ENCODE results near the gene CDH4. TPM values are rescaled to one million over a fixed set of nuclear protein-coding genes. Genes with fewer than 3 reads are reported as not detected.

CDH4 gene
- total RNA-seq, 1 donor = 0.18 TPM

- TF ChIP-seq CTCF (IDR thresholded peaks at IDR 0.05; ENCODE audit: insufficient read depth, low read length) = no peak
- H3K4me3 ChIP-seq (ENCODE audit: low read depth, low read length) = no peak overlapping the region
- DNase-seq (ENCODE audit: low read depth) = no peak
Observed at GRCh38 chr20:61929561-61929960, 677.5 kb downstream of the CDH4 start.

GRCh38 chr20:61929971-61930666 lies 678.1 kb downstream of the CDH4 start:
- DNase-seq (ENCODE audit: low read depth) = no peak
- no peak for TF ChIP-seq CTCF (IDR thresholded peaks at IDR 0.05; ENCODE audit: insufficient read depth, low read length)
- no peak overlapping the region for H3K4me3 ChIP-seq (ENCODE audit: low read depth, low read length)

GRCh38 chr20:61930776-61931475 lies 678.9 kb downstream of the CDH4 start:
- no peak for DNase-seq (ENCODE audit: low read depth)

GRCh38 chr20:61931476-61932198 lies 679.6 kb downstream of the CDH4 start:
- TF ChIP-seq CTCF (IDR thresholded peaks at IDR 0.05; ENCODE audit: insufficient read depth, low read length) = no peak
- no peak overlapping the region for H3K4me3 ChIP-seq (ENCODE audit: low read depth, low read length)
- DNase-seq (ENCODE audit: low read depth) = no peak

More at GRCh38 chr20:61930776-61931475, 678.9 kb downstream of the CDH4 start:
- TF ChIP-seq CTCF (IDR thresholded peaks at IDR 0.05; ENCODE audit: insufficient read depth, low read length) = no peak
- H3K4me3 ChIP-seq (ENCODE audit: low read depth, low read length) = no peak overlapping the region

- TF ChIP-seq CTCF (IDR thresholded peaks at IDR 0.05; ENCODE audit: insufficient read depth, low read length) = no peak
- DNase-seq (ENCODE audit: low read depth) = no peak
- no peak overlapping the region for H3K4me3 ChIP-seq (ENCODE audit: low read depth, low read length)
Observed at GRCh38 chr20:61932199-61932592, 680.1 kb downstream of the CDH4 start.

GRCh38 chr20:61932711-61933480 lies 680.8 kb downstream of the CDH4 start:
- DNase-seq (ENCODE audit: low read depth) = no peak
- no peak for TF ChIP-seq CTCF (IDR thresholded peaks at IDR 0.05; ENCODE audit: insufficient read depth, low read length)
- H3K4me3 ChIP-seq (ENCODE audit: low read depth, low read length) = no peak overlapping the region
